ENCODE data around the gene IKZF5.

Gene IKZF5

DNA sequence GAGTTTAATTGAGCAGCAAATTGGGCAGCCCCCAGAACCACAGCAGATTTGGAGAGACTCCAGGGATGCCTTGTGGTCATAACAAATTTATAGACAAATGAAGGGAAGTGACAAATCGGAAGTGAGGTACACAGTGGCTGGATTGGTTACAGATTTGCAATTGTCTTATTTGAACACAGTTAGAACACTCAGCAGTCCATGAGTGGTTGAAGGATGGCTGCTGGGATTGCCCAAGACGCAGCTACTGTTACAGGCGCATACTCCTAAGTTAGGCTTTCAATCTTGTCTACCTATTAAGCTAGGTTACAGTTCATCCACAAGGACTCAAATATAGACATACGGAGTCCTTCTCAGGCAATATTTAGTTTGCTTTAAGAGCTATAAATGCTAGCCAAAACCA, 7.6 kb upstream of the IKZF5 start:
- TF ChIP-seq, protein P1, sequence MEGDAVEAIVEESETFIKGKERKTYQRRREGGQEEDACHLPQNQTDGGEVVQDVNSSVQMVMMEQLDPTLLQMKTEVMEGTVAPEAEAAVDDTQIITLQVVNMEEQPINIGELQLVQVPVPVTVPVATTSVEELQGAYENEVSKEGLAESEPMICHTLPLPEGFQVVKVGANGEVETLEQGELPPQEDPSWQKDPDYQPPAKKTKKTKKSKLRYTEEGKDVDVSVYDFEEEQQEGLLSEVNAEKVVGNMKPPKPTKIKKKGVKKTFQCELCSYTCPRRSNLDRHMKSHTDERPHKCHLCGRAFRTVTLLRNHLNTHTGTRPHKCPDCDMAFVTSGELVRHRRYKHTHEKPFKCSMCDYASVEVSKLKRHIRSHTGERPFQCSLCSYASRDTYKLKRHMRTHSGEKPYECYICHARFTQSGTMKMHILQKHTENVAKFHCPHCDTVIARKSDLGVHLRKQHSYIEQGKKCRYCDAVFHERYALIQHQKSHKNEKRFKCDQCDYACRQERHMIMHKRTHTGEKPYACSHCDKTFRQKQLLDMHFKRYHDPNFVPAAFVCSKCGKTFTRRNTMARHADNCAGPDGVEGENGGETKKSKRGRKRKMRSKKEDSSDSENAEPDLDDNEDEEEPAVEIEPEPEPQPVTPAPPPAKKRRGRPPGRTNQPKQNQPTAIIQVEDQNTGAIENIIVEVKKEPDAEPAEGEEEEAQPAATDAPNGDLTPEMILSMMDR (IDR thresholded peaks at IDR 0.05; ENCODE audit: low read depth, low read length, missing control alignments), result no peak
- no peak overlapping the region for H3K4me3 ChIP-seq (ENCODE audit: low read depth, low read length)
- DNase-seq (ENCODE audit: low read depth), result no peak

DNA sequence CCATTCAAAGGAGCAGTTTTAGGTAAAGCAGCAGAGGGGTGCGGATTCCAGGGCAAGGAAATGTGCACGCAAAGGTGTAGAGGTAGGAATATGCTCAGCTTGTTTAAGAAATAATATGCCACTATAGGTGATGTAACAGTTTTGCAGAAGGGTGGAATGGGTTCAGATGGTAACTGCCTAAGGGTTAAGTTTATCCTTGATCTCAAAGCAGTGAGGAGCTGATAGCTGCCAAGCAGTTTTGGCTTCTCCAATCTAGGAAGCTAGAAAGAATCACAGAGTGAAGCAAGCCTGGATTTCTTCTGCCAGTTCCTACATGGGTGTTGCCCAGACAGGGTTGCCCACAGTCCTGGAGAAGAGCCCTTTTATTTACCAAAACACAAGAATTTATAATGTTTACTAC, 6.2 kb upstream of the IKZF5 start:
- no peak for DNase-seq (ENCODE audit: low read depth)
- TF ChIP-seq, protein P1 (IDR thresholded peaks at IDR 0.05; ENCODE audit: low read depth, low read length, missing control alignments), result no peak
- H3K4me3 ChIP-seq (ENCODE audit: low read depth, low read length), result no peak overlapping the region

DNA sequence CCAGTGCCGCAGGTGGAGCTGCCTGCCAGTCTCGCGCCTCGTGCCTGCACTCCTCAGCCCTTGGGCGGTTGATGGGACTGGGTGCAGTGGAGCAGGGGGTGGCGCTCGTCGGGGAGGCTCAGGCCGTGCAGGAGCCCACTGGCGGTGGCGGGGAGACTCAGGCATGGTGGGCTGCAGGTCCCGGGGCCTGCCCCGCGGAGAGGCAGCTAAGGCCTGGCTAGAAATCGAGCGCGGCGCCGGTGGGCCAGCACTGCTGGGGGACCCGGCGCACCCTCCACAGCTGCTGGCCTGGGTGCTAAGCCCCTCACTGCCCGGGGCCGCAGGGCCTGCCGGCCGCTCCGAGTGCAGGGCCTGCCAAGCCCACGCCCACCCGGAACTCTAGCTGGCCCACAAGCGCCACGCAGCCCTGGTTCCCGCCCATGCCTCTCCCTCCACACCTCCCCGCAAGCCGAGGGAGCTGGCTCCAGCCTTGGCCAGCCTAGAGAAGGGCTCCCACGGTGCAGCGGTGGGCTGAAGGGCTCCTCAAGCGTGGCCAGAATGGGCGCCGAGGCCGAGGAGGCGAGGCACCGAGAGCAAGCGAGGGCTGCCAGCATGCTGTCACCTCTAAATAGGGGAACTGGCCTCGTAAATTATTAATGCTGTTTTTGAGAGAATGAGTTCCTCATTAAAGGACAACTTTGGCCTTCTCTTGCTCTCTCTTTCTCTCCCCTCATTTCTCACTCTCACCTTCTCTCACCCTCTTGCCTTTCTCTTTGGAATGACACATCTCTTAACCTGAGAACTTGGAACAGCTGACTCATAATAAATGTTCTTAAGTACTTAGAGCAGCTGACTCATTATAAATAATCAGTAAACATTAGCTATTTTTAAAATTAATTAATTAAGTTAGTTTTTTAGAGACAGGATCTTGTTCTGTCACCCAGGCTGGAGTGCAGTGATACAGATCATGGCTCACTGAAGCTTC, 5.1 kb upstream of the IKZF5 start:
- no peak for DNase-seq (ENCODE audit: low read depth)
- TF ChIP-seq, protein P1 (IDR thresholded peaks at IDR 0.05; ENCODE audit: low read depth, low read length, missing control alignments), result no peak
- H3K4me3 ChIP-seq (ENCODE audit: low read depth, low read length), result no peak overlapping the region

DNA sequence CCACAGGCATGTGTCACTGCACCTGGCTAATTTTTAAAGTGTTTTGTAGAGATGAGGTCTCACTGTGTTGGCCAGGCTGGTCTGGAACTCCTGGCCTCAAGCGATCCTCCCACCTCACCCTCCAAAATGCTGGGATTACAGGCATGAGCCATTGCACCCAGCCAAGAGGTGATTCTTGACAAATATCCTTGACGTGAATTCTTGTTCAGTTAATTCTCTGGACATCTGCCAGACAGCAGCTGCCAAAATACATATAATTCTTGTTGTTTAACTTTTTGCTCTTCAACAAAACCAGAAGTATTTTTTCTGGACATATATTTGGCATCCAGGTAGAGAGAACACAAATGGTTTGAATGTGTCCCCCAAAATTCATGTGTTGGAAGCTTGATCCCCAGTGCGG, 3.4 kb upstream of the IKZF5 start:
- TF ChIP-seq, protein P1 (IDR thresholded peaks at IDR 0.05; ENCODE audit: low read depth, low read length, missing control alignments), result no peak
- DNase-seq (ENCODE audit: low read depth), result no peak
- no peak overlapping the region for H3K4me3 ChIP-seq (ENCODE audit: low read depth, low read length)

DNA sequence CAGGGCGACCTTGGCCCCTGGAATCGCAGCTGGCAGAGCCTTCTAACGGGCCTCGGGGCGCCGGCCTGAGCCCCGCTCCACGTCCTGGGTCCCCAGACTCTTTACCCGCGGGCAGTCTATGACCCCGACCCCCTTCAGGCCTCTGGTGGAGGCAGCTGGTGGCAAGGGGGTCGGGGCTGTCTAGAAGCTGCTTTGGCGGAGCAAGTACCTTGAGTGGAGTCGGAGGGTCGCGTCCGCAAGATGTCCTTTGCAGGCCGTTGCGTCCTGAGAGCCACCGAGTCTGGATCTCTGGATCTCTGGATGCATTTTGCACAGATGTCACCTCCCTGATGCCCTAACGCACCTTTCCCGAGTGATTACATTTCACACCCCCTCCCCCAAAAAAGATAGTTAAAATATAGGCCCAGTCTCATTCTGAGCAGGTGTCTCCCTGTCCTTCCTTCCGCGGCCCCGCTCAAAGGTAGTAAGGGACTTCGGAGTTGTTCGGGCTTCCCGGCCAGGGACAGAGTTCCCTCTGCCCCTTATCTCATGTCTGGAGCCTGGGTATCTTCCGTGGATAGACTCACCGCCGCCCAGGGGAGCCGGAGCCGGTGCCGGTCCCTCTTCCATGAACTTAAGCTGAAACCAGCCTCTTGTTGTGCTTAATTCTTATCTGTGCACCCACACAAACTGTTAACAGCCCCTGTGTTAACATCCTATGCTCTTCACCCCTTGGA, 668 bp upstream of the IKZF5 start:
- no peak for DNase-seq (ENCODE audit: low read depth)
- peak overlapping the region; percentile 85 for H3K4me3 ChIP-seq (ENCODE audit: low read depth, low read length)
- TF ChIP-seq, protein P1 (IDR thresholded peaks at IDR 0.05; ENCODE audit: low read depth, low read length, missing control alignments), result no peak

DNA sequence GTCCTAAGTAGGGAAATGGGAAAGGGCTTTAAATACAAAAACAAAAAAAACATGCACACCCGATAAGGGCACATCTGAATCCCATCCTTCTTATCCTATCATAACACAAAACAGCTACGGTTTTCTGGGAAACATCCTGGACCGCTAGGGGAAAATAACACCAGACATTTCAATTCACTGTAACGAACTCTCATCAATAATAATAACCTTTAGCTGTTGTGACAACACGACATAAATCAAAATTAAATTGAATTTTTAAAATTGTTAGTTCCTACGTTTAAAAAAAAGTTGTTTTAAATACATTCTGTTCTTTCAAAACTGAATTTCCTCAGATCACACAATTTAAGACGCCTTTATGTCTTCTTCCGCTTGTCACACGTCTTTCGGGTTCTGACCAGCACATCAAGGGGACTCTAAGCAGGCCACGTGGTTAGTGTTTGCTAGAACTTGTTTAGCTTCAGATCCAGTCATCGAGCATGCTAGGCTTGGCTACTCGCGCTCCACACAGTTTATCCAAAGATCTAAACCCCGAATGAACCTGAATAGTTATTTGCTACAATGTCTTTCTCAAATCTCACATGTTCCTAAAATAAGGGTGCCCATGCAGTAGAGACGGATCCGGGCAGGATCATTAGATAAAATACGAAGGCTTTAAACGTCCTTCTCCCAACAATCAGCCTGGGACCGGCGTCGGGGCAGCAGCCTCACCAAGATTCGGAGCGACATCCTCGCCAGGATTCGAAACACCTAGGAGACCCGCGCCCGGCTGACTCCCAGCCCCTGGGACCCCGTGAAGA, 839 bp downstream of the IKZF5 start:
- TF ChIP-seq, protein P1 (IDR thresholded peaks at IDR 0.05; ENCODE audit: low read depth, low read length, missing control alignments), result peak; percentile 8
- H3K4me3 ChIP-seq (ENCODE audit: low read depth, low read length), result peak overlapping the region; percentile 70
- peak; percentile 49 for DNase-seq (ENCODE audit: low read depth)
